Measurements from ENCODE around the gene KRT26. TPM values are rescaled to one million over a fixed set of nuclear protein-coding genes. Genes with fewer than 3 reads are reported as not detected.
A peak's percentile ranks its signal among the peaks of the same experiment; 100 is the strongest.

KRT26 gene
- total and polyA plus RNA-seq, 2 donors (not counting 1 experiment from before 2014, with no cell fraction given): not detected

GRCh38 chr17:40793832-40794231, 21.8 kb upstream of the KRT26 start:
- no peaks in the 10 kb centered on the region for H4K20me1 ChIP-seq (ENCODE audit: control insufficient read depth, insufficient read depth, low read length, poor library complexity, severe bottlenecking)
- no peak for TF ChIP-seq EZH2 (IDR thresholded peaks at IDR 0.05; ENCODE audit: borderline replicate concordance, insufficient read depth, low read depth, low read length, poor library complexity, severe bottlenecking)
- TF ChIP-seq, protein P1, sequence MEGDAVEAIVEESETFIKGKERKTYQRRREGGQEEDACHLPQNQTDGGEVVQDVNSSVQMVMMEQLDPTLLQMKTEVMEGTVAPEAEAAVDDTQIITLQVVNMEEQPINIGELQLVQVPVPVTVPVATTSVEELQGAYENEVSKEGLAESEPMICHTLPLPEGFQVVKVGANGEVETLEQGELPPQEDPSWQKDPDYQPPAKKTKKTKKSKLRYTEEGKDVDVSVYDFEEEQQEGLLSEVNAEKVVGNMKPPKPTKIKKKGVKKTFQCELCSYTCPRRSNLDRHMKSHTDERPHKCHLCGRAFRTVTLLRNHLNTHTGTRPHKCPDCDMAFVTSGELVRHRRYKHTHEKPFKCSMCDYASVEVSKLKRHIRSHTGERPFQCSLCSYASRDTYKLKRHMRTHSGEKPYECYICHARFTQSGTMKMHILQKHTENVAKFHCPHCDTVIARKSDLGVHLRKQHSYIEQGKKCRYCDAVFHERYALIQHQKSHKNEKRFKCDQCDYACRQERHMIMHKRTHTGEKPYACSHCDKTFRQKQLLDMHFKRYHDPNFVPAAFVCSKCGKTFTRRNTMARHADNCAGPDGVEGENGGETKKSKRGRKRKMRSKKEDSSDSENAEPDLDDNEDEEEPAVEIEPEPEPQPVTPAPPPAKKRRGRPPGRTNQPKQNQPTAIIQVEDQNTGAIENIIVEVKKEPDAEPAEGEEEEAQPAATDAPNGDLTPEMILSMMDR (IDR thresholded peaks at IDR 0.05): no peak
- Mint-ChIP-seq H3K27ac (no peak overlapping the region), H3K27me3 (peaks cover 45% of the 10 kb centered on the region), H3K9me3 (ENCODE audit: insufficient read depth) (no peaks in the 10 kb centered on the region), H3K4me1 (no peaks in the 10 kb centered on the region), H3K4me3 (no peak overlapping the region)
- H3K9ac ChIP-seq (ENCODE audit: low read length): no peak overlapping the region
- intact Hi-C loops (cut with micrococcal nuclease): loop anchor here (5.0 kb wide), 1 partner anchor 352 kb away; the partner anchor contains the start of gene IGFBP4
- WGBS (ENCODE audit: insufficient coverage): 89% methylated on average over 9 of the region's 10 CpGs
- DNase-seq: no peak
- H3K9me3 ChIP-seq (ENCODE audit: control extremely low read depth in 1 of 3, control insufficient read depth in 2 of 3, insufficient read depth in 1 of 3, low read length in 2 of 3): no peaks in the 10 kb centered on the region
- H3K27me3 ChIP-seq (replicated peaks in 1 of 4; ENCODE audit: control extremely low read depth in 1 of 4, control insufficient read depth in 3 of 4, insufficient read depth in 4 of 4, low read length in 3 of 4): peaks cover 0 to 25% (median 2%) of the 10 kb centered on the region in 4 experiments
- ChIA-PET POLR2A (no interaction called here), CTCF (interaction anchor here (3.7 kb wide), 1 partner anchor 173 kb away, joined by 25 read pairs; no protein-coding TSS in a partner anchor)
- no peak overlapping the region for H2AFZ ChIP-seq (ENCODE audit: insufficient read depth, low read depth, low read length, poor library complexity, severe bottlenecking)
- no peaks in the 10 kb centered on the region for H3K79me2 ChIP-seq (ENCODE audit: control insufficient read depth, insufficient read depth, low read length)
- no peaks in the 10 kb centered on the region for H3K36me3 ChIP-seq (replicated peaks in 1 of 2; ENCODE audit: control extremely low read depth in 1 of 2, control insufficient read depth in 1 of 2, extremely low read depth in 1 of 2, insufficient read depth in 2 of 2, low read length in 1 of 2)
- no peak overlapping the region for H3K27ac ChIP-seq (ENCODE audit: low read length in 2 of 2)
- ATAC-seq (ENCODE audit: low read depth): no peak
- no peak overlapping the region for H3K4me3 ChIP-seq (ENCODE audit: control extremely low read depth in 1 of 5, extremely low read depth in 1 of 5, insufficient read depth in 1 of 5, low read depth in 2 of 5, low read length in 4 of 5)
- no peaks in the 10 kb centered on the region for H3K4me1 ChIP-seq (ENCODE audit: control insufficient read depth in 2 of 2, insufficient read depth in 2 of 2, low read length in 2 of 2)
- H3K4me2 ChIP-seq (replicated peaks; ENCODE audit: low read depth, low read length, poor library complexity, severe bottlenecking): no peak overlapping the region

DNA sequence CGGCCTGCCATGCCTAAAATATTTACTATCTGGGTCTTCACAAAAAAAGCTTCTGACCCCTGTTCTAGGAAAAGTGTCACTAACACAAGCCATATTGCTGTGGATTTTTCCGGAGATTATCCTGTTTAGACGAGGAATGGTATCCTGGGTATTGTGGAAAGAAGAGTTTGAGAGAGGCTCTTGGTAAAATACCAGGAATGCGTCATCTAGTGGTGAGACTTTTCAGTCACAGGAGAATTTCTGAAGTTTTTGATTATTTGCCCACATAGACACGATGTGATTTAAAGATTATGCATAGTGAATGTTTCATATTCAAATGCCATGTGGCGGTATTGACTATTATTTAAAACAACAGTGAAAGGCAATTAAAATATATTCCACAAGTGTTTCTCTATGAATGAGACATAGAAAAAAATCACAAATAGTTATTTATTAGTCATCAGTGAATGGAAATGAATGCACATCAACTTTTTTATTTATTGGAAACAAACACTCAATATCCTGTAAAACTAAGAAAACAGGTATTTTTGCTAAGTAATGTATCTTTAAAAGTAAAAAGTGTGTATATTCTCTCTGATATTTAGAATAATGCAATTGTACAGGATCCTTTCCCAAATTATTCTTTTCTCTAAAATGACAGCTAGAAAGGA, 19.9 kb upstream of the KRT26 start:
- 48% methylated on average over 2 of the region's 6 CpGs for WGBS (ENCODE audit: insufficient coverage)
- no peak overlapping the region for H3K4me2 ChIP-seq (replicated peaks; ENCODE audit: low read depth, low read length, poor library complexity, severe bottlenecking)
- H3K27ac ChIP-seq (ENCODE audit: low read length in 2 of 2): no peak overlapping the region
- no peak overlapping the region for H3K9ac ChIP-seq (ENCODE audit: low read length)
- H3K27me3 ChIP-seq (replicated peaks in 1 of 4; ENCODE audit: control extremely low read depth in 1 of 4, control insufficient read depth in 3 of 4, insufficient read depth in 4 of 4, low read length in 3 of 4): peaks cover 0 to 17% (median 2%) of the 10 kb centered on the region in 4 experiments
- ChIA-PET POLR2A (interaction anchor here (0.6 kb wide), 1 partner anchor 247 kb away, joined by 10 read pairs; no protein-coding TSS in a partner anchor), CTCF (interaction anchor here (0.7 to 3.7 kb wide), 14 partner anchors 11 to 871 kb away, joined by 3 to 25 read pairs (median 3); partner anchors contain the start of gene SMARCE1)
- H3K9me3 Mint-ChIP-seq (ENCODE audit: insufficient read depth): no peaks in the 10 kb centered on the region
- DNase-seq (peak; percentile 25), ATAC-seq (ENCODE audit: low read depth) (no peak)
- no peaks in the 10 kb centered on the region for H4K20me1 ChIP-seq (ENCODE audit: control insufficient read depth, insufficient read depth, low read length, poor library complexity, severe bottlenecking)
- no peaks in the 10 kb centered on the region for H3K4me1 ChIP-seq (ENCODE audit: control insufficient read depth in 2 of 2, insufficient read depth in 2 of 2, low read length in 2 of 2)
- H3K4me1 Mint-ChIP-seq: no peaks in the 10 kb centered on the region
- H3K4me3 ChIP-seq (ENCODE audit: control extremely low read depth in 1 of 5, extremely low read depth in 1 of 5, insufficient read depth in 1 of 5, low read depth in 2 of 5, low read length in 4 of 5): no peak overlapping the region
- H3K27me3 Mint-ChIP-seq: peaks cover 35% of the 10 kb centered on the region
- no peak overlapping the region for H2AFZ ChIP-seq (ENCODE audit: insufficient read depth, low read depth, low read length, poor library complexity, severe bottlenecking)
- H3K9me3 ChIP-seq (ENCODE audit: control extremely low read depth in 1 of 3, control insufficient read depth in 2 of 3, insufficient read depth in 1 of 3, low read length in 2 of 3): no peaks in the 10 kb centered on the region
- TF ChIP-seq, protein P1 (IDR thresholded peaks at IDR 0.05): peak; percentile 41
- no peak for TF ChIP-seq EZH2 (IDR thresholded peaks at IDR 0.05; ENCODE audit: borderline replicate concordance, insufficient read depth, low read depth, low read length, poor library complexity, severe bottlenecking)
- no peak overlapping the region for H3K27ac Mint-ChIP-seq
- intact Hi-C loops (cut with micrococcal nuclease): loop anchor here (1.0 to 5.0 kb wide), 3 partner anchors 78 to 350 kb away; partner anchors contain the start of gene IGFBP4
- H3K4me3 Mint-ChIP-seq: no peak overlapping the region
- H3K79me2 ChIP-seq (ENCODE audit: control insufficient read depth, insufficient read depth, low read length): no peaks in the 10 kb centered on the region
- H3K36me3 ChIP-seq (replicated peaks in 1 of 2; ENCODE audit: control extremely low read depth in 1 of 2, control insufficient read depth in 1 of 2, extremely low read depth in 1 of 2, insufficient read depth in 2 of 2, low read length in 1 of 2): no peaks in the 10 kb centered on the region

All from B cell (primary cell).